Endothelial cell of umbilical vein (primary cell): ENCODE measurements around the gene ZFP1. TPM values are rescaled to one million over a fixed set of nuclear protein-coding genes. Genes with fewer than 3 reads are reported as not detected.

Experiments used
- BruUV-seq: library from RNA; stranded (reverse); fragments of 400-500 nt; replicated peaks from 2 replicates; lab custom pipeline; 2021; lab: Mats Ljungman, UMichigan
- CTCF ChIA-PET: fragments of 300-600, 350-600 bp; sonication (Branson Sonifier 250); formaldehyde crosslinking; loops from one replicate; lab custom pipeline; 2021; ENCODE audit warnings: antibody characterized with exemption, inconsistent platforms; lab: Charles Lee
- POLR2A ChIA-PET: fragments of 300-600, 350-600 bp; sonication (Branson Sonifier 250); formaldehyde crosslinking; loops from one replicate; lab custom pipeline; 2021; ENCODE audit warnings: antibody characterized with exemption, inconsistent platforms; lab: Charles Lee
- DNase-seq: peaks from one replicate; pipeline ENCODE4 v3.0.0-alpha.2; 2011; ENCODE audit warnings: low read depth, low spot score
- FAIRE-seq: peaks from 2 replicates; lab custom pipeline; 2011; peaks lifted over from hg19 to GRCh38; lab: Jason Lieb, UNC
- H2AFZ ChIP-seq: 2 replicates; pipeline ENCODE4 v1.6.0; 2012; ENCODE audit warnings: low read depth, low read length, control low read depth, inconsistent platforms
- H3K27ac ChIP-seq: 2 replicates; pipeline ENCODE4 v1.5.1; 2011; ENCODE audit warnings: low read depth, mild to moderate bottlenecking, control low read depth, low read length, moderate library complexity; ENCODE audit not compliant: insufficient read depth
- H3K27me3 ChIP-seq, 2 experiments: 2 replicates each; pipeline versions ENCODE4 v1.6.0 to v1.6.1; 2011; ENCODE audit warnings: low read length in 2 of 2, mixed read lengths in 1 of 2; ENCODE audit not compliant: control insufficient read depth in 2 of 2, insufficient read depth in 2 of 2
- H3K36me3 ChIP-seq, 2 experiments: 2 replicates in 1 of 2; 3 replicates in 1 of 2; pipeline ENCODE4 v1.5.1; 2011; ENCODE audit warnings: low read length in 2 of 2, mild to moderate bottlenecking in 1 of 2, moderate library complexity in 1 of 2; ENCODE audit not compliant: control insufficient read depth in 2 of 2, insufficient read depth in 2 of 2; ENCODE audit errors: extremely low read depth in 1 of 2
- H3K4me1 ChIP-seq: 3 replicates; pipeline ENCODE4 v1.5.1; 2011; ENCODE audit warnings: mild to moderate bottlenecking, low read length; ENCODE audit not compliant: control insufficient read depth, insufficient read depth; ENCODE audit errors: extremely low read depth
- H3K4me2 ChIP-seq: 2 replicates; pipeline ENCODE4 v1.6.1; 2011; ENCODE audit warnings: low read length, control low read depth, mixed read lengths; ENCODE audit not compliant: insufficient read depth
- H3K4me3 ChIP-seq, 3 experiments: fragments of 200-600 bp in 1 of 3; sonication (generic), shearing (Covaris generic) in 1 of 3; replicated peaks in 1 of 3; 2 replicates each; pipeline ENCODE4 v1.5.1; 2011 to 2016; ENCODE audit warnings: control low read depth in 3 of 3, low read length in 3 of 3, mild to moderate bottlenecking in 2 of 3, inconsistent platforms in 1 of 3, low read depth in 1 of 3, moderate library complexity in 1 of 3; ENCODE audit not compliant: insufficient read depth in 1 of 3
- H3K79me2 ChIP-seq: 2 replicates; pipeline ENCODE4 v1.6.0; 2012; ENCODE audit warnings: low read length, inconsistent platforms; ENCODE audit not compliant: control insufficient read depth, insufficient read depth
- H3K9ac ChIP-seq: replicated peaks from 2 replicates; pipeline ENCODE3; 2011; ENCODE audit warnings: low read length, control low read depth; ENCODE audit not compliant: insufficient read depth; ENCODE audit errors: extremely low read depth
- H3K9me1 ChIP-seq: replicated peaks from 3 replicates; pipeline ENCODE4 v1.6.0; 2011; ENCODE audit warnings: mild to moderate bottlenecking, low read length; ENCODE audit not compliant: control insufficient read depth, insufficient read depth; ENCODE audit errors: extremely low read depth
- H3K9me3 ChIP-seq: replicated peaks from 2 replicates; pipeline ENCODE4 v1.5.1; 2012; ENCODE audit warnings: low read length, inconsistent platforms; ENCODE audit not compliant: control insufficient read depth, insufficient read depth
- H4K20me1 ChIP-seq: replicated peaks from 2 replicates; pipeline ENCODE3; 2011; ENCODE audit warnings: mild to moderate bottlenecking, low read length; ENCODE audit not compliant: control insufficient read depth, insufficient read depth; ENCODE audit errors: extremely low read depth
- CTCF ChIP-seq, 2 donors: IDR thresholded peaks; 1 replicate in 1 of 2; 2 replicates in 1 of 2; pipeline ENCODE4 v1.5.1; 2011; ENCODE audit warnings: low read length in 2 of 2, mild to moderate bottlenecking in 2 of 2, moderate library complexity in 2 of 2, control low read depth in 1 of 2, inconsistent platforms in 1 of 2, low read depth in 1 of 2; ENCODE audit not compliant: insufficient read depth in 1 of 2; ENCODE audit errors: extremely low read depth in 1 of 2
- EZH2 ChIP-seq: IDR thresholded peaks from 2 replicates; pipeline ENCODE4 v1.6.1; 2012; ENCODE audit warnings: borderline replicate concordance, low read depth, mild to moderate bottlenecking, moderate library complexity, low read length, inconsistent platforms; ENCODE audit not compliant: severe bottlenecking
- FOS ChIP-seq: IDR thresholded peaks from 2 replicates; pipeline ENCODE4 v1.6.1; 2011; ENCODE audit warnings: mild to moderate bottlenecking, low read length, moderate library complexity, borderline replicate concordance; ENCODE audit not compliant: insufficient read depth
- GATA2 ChIP-seq: IDR thresholded peaks from 2 replicates; pipeline ENCODE4 v1.7.0; 2011; ENCODE audit warnings: low read depth, mild to moderate bottlenecking, moderate library complexity, mixed read lengths, low read length; ENCODE audit not compliant: insufficient read length, insufficient read depth
- JUN ChIP-seq: IDR thresholded peaks from 2 replicates; pipeline ENCODE4 v1.6.1; 2011; ENCODE audit warnings: borderline replicate concordance, low read depth; ENCODE audit not compliant: insufficient read length, insufficient read depth
- MAX ChIP-seq: IDR thresholded peaks from 2 replicates; pipeline ENCODE4 v1.6.1; 2011; ENCODE audit not compliant: insufficient read depth, insufficient read length
- MYC ChIP-seq: IDR thresholded peaks from one replicate; pipeline ENCODE4 v1.6.1; 2011; ENCODE audit warnings: mild to moderate bottlenecking, low read depth, low read length
- POLR2A ChIP-seq: IDR thresholded peaks from 2 replicates; pipeline ENCODE4 v1.6.1; 2012; ENCODE audit warnings: low read depth, mild to moderate bottlenecking, control low read depth, low read length
- POLR2AphosphoS5 ChIP-seq: IDR thresholded peaks from 2 replicates; pipeline ENCODE4 v1.6.1; 2012; ENCODE audit warnings: low read depth, mild to moderate bottlenecking, control low read depth, low read length, moderate library complexity; ENCODE audit not compliant: insufficient read depth
- dilution Hi-C: fragments of 300-500 bp; cut with MboI; formaldehyde crosslinking; loops from one replicate; pipeline ENCODE4 v1.15.0; 2019; ENCODE audit warnings: low sequenced_read_pairs; ENCODE audit not compliant: extremely low pct_ligation_motif_present
- intact Hi-C: fragments of 100-400 bp; cut with micrococcal nuclease; formaldehyde crosslinking; loops from one replicate; pipeline ENCODE4 v1.10.0; 2022
- polyA plus RNA-seq, 4 experiments: library from polyadenylated mRNA; depleted of rRNA in 3 of 4; stranded (reverse) in 3 of 4; unstranded in 1 of 4; fragments of >200 nt; gene quantifications; 2 replicates each; pipeline versions ENCODE4 v1.2.1 to v1.2.3, GENCODE V29; 2011 to 2012; ENCODE audit warnings: missing spikeins in 1 of 4
- total RNA-seq: library from RNA; stranded (reverse); gene quantifications from 2 replicates; pipeline ENCODE4 v1.2.3, GENCODE V29; 2021

Gene ZFP1
- total and polyA plus RNA-seq, 2 donors (not counting 3 experiments of a cell fraction or from before 2014, with no cell fraction given), result 2.8 to 9.8 TPM

- Histone ChIP-seq H3K79me2 (no peaks in the 10 kb centered on the region), H3K9me1 (no peaks in the 10 kb centered on the region), H3K4me2 (no peak overlapping the region), H3K4me1 (no peaks in the 10 kb centered on the region), H3K9ac (no peak overlapping the region), H3K4me3 (no peak overlapping the region), H3K27me3 (no peaks in the 10 kb centered on the region), H3K9me3 (peaks cover 2% of the 10 kb centered on the region), H2AFZ (no peak overlapping the region), H3K36me3 (no peaks in the 10 kb centered on the region), H3K27ac (no peak overlapping the region), H4K20me1 (no peaks in the 10 kb centered on the region)
- DNase-seq (no peak), FAIRE-seq (no peak)
- ChIA-PET POLR2A (no interaction called here), CTCF (interaction anchor here (1.0 to 1.2 kb wide), 2 partner anchors 123 to 259 kb away, joined by 3 to 5 read pairs; partner anchors contain the start of gene ZNRF1)
- dilution Hi-C loops (no loop called here), intact Hi-C loops (no loop called here)
- no peak for TF ChIP-seq MYC
- no peak for TF ChIP-seq MAX
- TF ChIP-seq EZH2, result no peak
- TF ChIP-seq CTCF (IDR thresholded peaks at IDR 0.05; ENCODE audit: extremely low read depth in 1 of 2, insufficient read depth in 1 of 2, low read depth in 1 of 2, low read length in 2 of 2), result no peak
- TF ChIP-seq FOS, result no peak
- no peak for TF ChIP-seq POLR2A
- no peak for TF ChIP-seq GATA2
- no peak for TF ChIP-seq JUN
- TF ChIP-seq POLR2AphosphoS5, result no peak
- BruUV-seq, result no TSS peak
These were observed 26.3 kb upstream of the ZFP1 start for GRCh38 chr16:75121949-75122568.
